ENCODE data around the gene MARK4.

The MARK4 gene

DNA sequence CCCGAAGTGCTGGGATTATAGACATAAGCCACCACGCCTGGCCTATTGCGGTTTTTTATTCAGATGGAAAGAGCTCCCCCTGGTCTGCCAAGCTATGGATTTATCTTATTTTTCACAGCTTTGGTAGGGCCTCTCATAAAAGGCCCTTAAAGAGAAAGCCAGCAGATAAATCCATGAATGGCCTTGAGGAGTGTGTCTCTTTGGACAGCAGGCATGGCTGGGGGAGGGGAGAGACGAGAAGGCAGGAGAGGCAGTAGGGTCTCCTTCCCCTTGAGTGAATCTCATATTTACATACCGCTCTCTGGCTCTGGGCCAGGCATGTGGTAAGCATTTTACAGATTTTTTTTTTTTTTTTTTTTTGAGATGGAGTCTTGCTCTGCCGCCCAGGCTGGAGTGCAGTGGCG is 25.2 kb downstream of the MARK4 start:
- ChIA-PET CTCF (no interaction called here), POLR2A (no interaction called here)
- TF ChIP-seq, protein P1, sequence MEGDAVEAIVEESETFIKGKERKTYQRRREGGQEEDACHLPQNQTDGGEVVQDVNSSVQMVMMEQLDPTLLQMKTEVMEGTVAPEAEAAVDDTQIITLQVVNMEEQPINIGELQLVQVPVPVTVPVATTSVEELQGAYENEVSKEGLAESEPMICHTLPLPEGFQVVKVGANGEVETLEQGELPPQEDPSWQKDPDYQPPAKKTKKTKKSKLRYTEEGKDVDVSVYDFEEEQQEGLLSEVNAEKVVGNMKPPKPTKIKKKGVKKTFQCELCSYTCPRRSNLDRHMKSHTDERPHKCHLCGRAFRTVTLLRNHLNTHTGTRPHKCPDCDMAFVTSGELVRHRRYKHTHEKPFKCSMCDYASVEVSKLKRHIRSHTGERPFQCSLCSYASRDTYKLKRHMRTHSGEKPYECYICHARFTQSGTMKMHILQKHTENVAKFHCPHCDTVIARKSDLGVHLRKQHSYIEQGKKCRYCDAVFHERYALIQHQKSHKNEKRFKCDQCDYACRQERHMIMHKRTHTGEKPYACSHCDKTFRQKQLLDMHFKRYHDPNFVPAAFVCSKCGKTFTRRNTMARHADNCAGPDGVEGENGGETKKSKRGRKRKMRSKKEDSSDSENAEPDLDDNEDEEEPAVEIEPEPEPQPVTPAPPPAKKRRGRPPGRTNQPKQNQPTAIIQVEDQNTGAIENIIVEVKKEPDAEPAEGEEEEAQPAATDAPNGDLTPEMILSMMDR (IDR thresholded peaks at IDR 0.05; ENCODE audit: control extremely low read depth, extremely low read depth, low read depth, missing control alignments): no peak
- DNase-seq (ENCODE audit: extremely low spot score): no peak

DNA sequence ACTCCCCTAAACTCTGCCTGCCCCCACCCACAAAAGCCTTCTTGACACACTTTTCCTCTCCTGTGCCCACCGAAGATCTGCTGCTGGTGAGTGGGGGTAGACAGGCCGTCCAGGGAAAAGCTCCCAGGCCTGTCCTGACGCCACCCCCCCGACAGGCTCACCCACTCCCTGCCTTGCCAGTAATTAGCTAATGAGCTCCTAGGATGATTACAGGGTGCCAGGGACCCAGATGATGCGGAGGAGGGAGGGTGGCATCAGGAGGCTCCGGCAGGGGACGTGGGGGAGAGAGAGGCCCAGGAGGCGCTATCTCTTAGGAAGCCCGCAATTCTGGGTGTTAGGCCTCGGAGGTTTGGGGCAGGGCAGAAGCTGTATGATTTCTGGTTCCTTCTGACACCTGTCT is 27.0 kb downstream of the MARK4 start:
- CTCF ChIA-PET: interaction anchor here (1.5 kb wide), 1 partner anchor 64 kb away, joined by 3 read pairs; no protein-coding TSS in a partner anchor
- POLR2A ChIA-PET: no interaction called here
- TF ChIP-seq, protein P1 (IDR thresholded peaks at IDR 0.05; ENCODE audit: control extremely low read depth, extremely low read depth, low read depth, missing control alignments): no peak
- no peak for DNase-seq (ENCODE audit: extremely low spot score)

DNA sequence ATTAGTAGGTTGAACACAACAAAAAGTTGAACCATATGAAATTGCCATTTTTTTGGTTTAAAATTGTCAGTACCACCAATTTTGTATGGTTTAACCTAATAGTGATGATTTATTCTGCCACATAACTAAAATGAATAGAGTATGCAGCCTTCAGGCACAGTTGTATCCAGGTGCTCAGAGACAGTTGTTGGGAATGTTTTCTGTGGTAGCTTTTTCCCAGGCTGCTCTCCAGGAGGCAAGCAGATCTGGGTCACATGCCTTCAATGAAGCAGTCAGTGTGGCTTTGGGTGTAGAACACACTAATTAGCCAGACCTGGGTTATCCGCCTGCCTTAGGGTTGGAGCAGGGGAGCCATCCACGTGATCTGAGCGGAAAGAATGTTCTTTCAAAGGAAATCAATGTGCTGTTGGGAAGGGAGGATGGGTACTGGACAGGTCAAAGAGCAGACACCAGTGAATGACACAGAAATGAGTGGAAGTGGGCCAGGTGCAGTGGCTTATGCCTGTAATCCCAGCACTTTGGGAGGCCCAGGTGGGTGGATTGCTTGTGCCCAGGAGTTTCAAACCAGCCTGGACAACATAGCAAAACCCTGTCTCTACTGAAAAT is 28.6 kb downstream of the MARK4 start:
- POLR2A ChIA-PET: no interaction called here
- no peak for DNase-seq (ENCODE audit: extremely low spot score)
- TF ChIP-seq, protein P1 (IDR thresholded peaks at IDR 0.05; ENCODE audit: control extremely low read depth, extremely low read depth, low read depth, missing control alignments): no peak
- CTCF ChIA-PET: interaction anchor here (1.5 kb wide), 1 partner anchor 65 kb away, joined by 3 read pairs; no protein-coding TSS in a partner anchor

DNA sequence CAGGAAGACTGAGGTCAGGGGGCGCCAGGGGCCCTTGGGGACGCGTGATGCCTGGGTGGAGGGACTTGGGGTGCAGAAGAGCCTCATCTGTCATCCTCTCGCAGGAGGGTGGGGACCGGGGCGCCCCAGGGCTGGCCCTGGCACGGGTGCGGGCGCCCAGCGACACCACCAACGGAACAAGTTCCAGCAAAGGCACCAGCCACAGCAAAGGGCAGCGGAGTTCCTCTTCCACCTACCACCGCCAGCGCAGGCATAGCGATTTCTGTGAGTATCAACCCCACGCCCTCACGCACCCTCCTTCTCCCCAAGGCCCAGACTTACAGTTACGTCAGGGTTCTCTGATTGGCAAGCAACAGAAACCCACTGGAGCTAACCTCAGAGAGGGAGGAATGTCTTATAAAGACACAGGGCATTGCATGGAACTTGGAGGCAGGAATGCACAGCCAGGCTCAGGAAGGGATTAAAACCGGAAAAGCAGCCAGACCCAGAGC is 29.4 kb downstream of the MARK4 start:
- TF ChIP-seq, protein P1 (IDR thresholded peaks at IDR 0.05; ENCODE audit: control extremely low read depth, extremely low read depth, low read depth, missing control alignments): no peak
- POLR2A ChIA-PET: no interaction called here
- CTCF ChIA-PET: interaction anchor here (0.9 kb wide), 1 partner anchor 11 kb away, joined by 3 read pairs; no protein-coding TSS in a partner anchor
- no peak for DNase-seq (ENCODE audit: extremely low spot score)

DNA sequence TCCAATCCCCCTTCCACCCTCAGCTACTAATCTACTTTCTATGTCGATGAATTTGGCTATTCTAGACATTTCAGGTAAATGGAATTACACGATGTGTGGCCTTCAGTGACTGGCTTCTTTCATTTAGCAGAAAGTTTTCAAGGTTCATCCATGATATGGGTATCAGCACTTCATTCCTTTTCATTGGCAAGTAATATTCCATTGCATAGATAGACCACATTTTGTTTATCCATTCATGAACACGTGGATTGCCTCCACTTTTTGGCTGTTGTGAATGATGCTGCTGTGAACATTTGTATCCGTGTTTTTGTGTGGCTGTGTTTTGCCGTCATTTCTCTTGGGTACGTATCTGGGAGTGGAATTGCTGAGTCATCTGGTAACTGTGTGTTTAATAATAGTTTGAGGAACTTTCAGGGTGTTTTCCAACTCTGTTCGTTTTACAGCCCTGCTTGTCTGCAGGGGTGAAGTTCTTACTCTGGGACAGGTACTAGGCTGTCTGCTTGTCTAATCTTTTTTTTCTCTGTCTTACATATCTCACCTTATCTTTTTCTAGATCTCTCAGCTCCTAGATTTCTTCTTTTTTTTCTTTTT is 32.5 kb downstream of the MARK4 start:
- peak; percentile 52 for DNase-seq (ENCODE audit: extremely low spot score)
- ChIA-PET POLR2A (no interaction called here), CTCF (no interaction called here)
- TF ChIP-seq, protein P1 (IDR thresholded peaks at IDR 0.05; ENCODE audit: control extremely low read depth, extremely low read depth, low read depth, missing control alignments): no peak

DNA sequence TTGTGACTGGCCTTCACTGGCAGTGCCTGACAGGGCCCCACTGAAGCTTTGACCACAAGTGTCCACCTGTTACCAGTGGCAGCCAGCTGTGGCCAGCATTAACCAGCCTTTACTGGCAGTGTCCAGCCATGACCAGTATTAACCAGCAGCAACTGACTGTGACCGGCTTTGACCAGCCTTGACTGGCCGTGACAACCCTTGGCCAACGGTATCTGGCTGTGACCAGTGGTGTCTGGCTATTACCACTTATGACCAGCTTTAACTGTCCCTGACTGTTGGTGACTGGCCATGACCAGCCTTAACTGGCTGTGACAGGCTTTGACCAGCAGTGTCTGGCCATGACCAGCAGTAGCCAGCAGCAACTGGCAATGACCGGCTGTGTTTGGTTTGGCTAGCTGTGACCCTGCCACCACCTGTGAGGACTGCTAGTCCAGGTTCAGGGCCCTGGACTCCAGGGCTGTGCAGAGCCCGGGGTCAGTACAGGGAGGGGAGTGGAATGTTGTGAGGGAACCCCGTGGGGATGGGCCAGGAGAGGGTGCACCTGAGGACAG is 39.4 kb downstream of the MARK4 start:
- POLR2A ChIA-PET: interaction anchor here (0.5 kb wide), 1 partner anchor 33 kb away, joined by 7 read pairs; no protein-coding TSS in a partner anchor
- CTCF ChIA-PET: interaction anchor here (1.3 to 1.8 kb wide), 3 partner anchors 10 to 36 kb away, joined by 3 to 4 read pairs (median 3); no protein-coding TSS in a partner anchor
- DNase-seq (ENCODE audit: extremely low spot score): no peak
- TF ChIP-seq, protein P1 (IDR thresholded peaks at IDR 0.05; ENCODE audit: control extremely low read depth, extremely low read depth, low read depth, missing control alignments): no peak

All from GM10248 (cell line).